ENCODE results near the gene PGM1. TPM values are rescaled to one million over a fixed set of nuclear protein-coding genes. Genes with fewer than 3 reads are reported as not detected.
"Not testable (repeated sequence)": the region's sequence is repeated elsewhere in the genome, so short reads cannot be mapped to it uniquely, and the experiment has no call there.

The PGM1 gene
- total RNA-seq, 1 experiment from 2014 or later = 111 TPM

GRCh38 chr1:63574203-63574796 is 18.9 kb upstream of the PGM1 start:
- H3K27ac Mint-ChIP-seq; DNase-seq (ENCODE audit: low spot score); H3K4me3 Mint-ChIP-seq; POLR2A ChIA-PET; H3K36me3 Mint-ChIP-seq; H3K9me3 Mint-ChIP-seq; H3K27me3 Mint-ChIP-seq (ENCODE audit: low read depth): not testable (repeated sequence)
- H3K4me1 Mint-ChIP-seq = peaks cover 31% of the 10 kb centered on the region
- peak; percentile 9; the same call in 1 of the 2 replicates for TF ChIP-seq ETV6 (CRISPR knock-in tag; IDR thresholded peaks at IDR 0.05)
- peak; percentile 32; the same call in 1 of the 2 replicates for TF ChIP-seq ZMAT4 (CRISPR knock-in tag; IDR thresholded peaks at IDR 0.05)
- peak; percentile 13; the same call in 1 of the 2 replicates for TF ChIP-seq FOXP4 (CRISPR knock-in tag; IDR thresholded peaks at IDR 0.05)
- CTCF ChIA-PET = interaction anchor here (0.6 to 2.9 kb wide), 10 partner anchors 9 to 230 kb away, joined by 3 to 21 read pairs (median 4); partner anchors contain the start of genes EFCAB7 and PGM1
- ATAC-seq = peak; percentile 29; the same call in 1 of the 2 replicates

- peaks cover 7% of the 10 kb centered on the region for H3K9me3 Mint-ChIP-seq
- no peak overlapping the region for H3K27ac Mint-ChIP-seq
- peak; percentile 89 for TF ChIP-seq CTCF (IDR thresholded peaks at IDR 0.05)
- TF ChIP-seq ZNF138 (CRISPR knock-in tag; conservative IDR thresholded peaks at IDR 0.05) = no peak
- TF ChIP-seq ARID4B (CRISPR knock-in tag; IDR thresholded peaks at IDR 0.05; ENCODE audit: borderline replicate concordance) = no peak
- no peak for TF ChIP-seq STAT6 (CRISPR knock-in tag; conservative IDR thresholded peaks at IDR 0.05; ENCODE audit: low read depth)
- no peak for TF ChIP-seq TP53 (CRISPR knock-in tag; IDR thresholded peaks at IDR 0.05)
- DNase-seq (ENCODE audit: low spot score) (no peak), ATAC-seq (peak; percentile 79)
- ChIA-PET POLR2A (no interaction called here), CTCF (interaction anchor here (0.6 to 2.9 kb wide), 22 partner anchors 9 to 673 kb away, joined by 3 to 21 read pairs (median 4); partner anchors contain the start of genes EFCAB7, ITGB3BP and PGM1)
- H3K27me3 Mint-ChIP-seq (ENCODE audit: low read depth) = no peaks in the 10 kb centered on the region
- H3K36me3 Mint-ChIP-seq = peaks cover 7% of the 10 kb centered on the region
- H3K4me3 Mint-ChIP-seq = no peak overlapping the region
- peaks cover 20% of the 10 kb centered on the region for H3K4me1 Mint-ChIP-seq
Observed at GRCh38 chr1:63575340-63575826, 17.8 kb upstream of the PGM1 start.

- H3K4me3 Mint-ChIP-seq; CTCF ChIA-PET; H3K27me3 Mint-ChIP-seq (ENCODE audit: low read depth); H3K27ac Mint-ChIP-seq; H3K4me1 Mint-ChIP-seq; H3K9me3 Mint-ChIP-seq; DNase-seq (ENCODE audit: low spot score); ATAC-seq; POLR2A ChIA-PET: not testable (repeated sequence)
- H3K36me3 Mint-ChIP-seq = peaks cover 16% of the 10 kb centered on the region; the same call in 1 of the 2 replicates
Observed at GRCh38 chr1:63586326-63586725, 6.9 kb upstream of the PGM1 start.

Measured in WTC11 (cell line).